ENCODE results near the gene NAA16. TPM values are rescaled to one million over a fixed set of nuclear protein-coding genes. Genes with fewer than 3 reads are reported as not detected.
"Not testable (repeated sequence)": the region's sequence is repeated elsewhere in the genome, so short reads cannot be mapped to it uniquely, and the experiment has no call there.

NAA16 gene
- polyA plus RNA-seq, 1 of the 3 experiments (the other 2 are of a cell fraction): 4.4 TPM

DNA sequence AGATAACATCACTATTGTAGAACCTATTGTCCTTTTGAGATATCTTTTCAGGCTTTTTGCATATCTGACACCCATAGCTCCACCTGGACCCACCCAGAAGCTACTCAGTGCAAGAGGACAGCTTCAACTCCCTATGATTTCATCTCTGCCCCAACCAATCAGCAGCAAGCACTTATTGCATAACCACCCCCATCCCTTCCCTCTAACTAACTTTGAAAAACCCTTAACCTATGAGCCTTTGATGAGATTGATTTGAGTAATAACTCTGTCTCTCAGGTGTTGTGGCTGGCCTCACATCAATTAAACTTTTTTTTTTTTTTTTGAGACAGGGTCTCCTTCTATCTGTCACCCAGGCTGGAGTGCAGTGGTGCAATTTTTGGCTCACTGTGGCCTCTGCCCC is 34.2 kb upstream of the NAA16 start:
- Histone ChIP-seq H3F3A (replicated peaks; ENCODE audit: insufficient read depth) (no peaks in the 10 kb centered on the region), H3K36me3 (replicated peaks in 1 of 2; ENCODE audit: control insufficient read depth in 1 of 2, insufficient read depth in 2 of 2, low read length in 1 of 2) (no peaks in the 10 kb centered on the region), H3K4me1 (ENCODE audit: control insufficient read depth in 1 of 2, insufficient read depth in 2 of 2, low read depth in 1 of 2, low read length in 1 of 2) (no peaks in the 10 kb centered on the region), H2AFZ (ENCODE audit: low read depth) (no peak overlapping the region), H4K20me1 (ENCODE audit: insufficient read depth) (no peaks in the 10 kb centered on the region), H3K9ac (no peak overlapping the region), H3K4me3 (ENCODE audit: low read depth in 2 of 2, low read length in 1 of 2) (no peak overlapping the region), H3K27ac (ENCODE audit: low read depth in 2 of 2, low read length in 1 of 2) (no peak overlapping the region), H3K9me3 (no peaks in the 10 kb centered on the region), H3K9me2 (no peaks in the 10 kb centered on the region), H3K27me3 (ENCODE audit: insufficient read depth) (no peaks in the 10 kb centered on the region), H3K4me2 (no peak overlapping the region), H3K79me2 (ENCODE audit: insufficient read depth) (no peaks in the 10 kb centered on the region)
- POLR2A ChIA-PET: no interaction called here
- TF ChIP-seq YY1 (IDR thresholded peaks at IDR 0.05; ENCODE audit: low read depth) (no peak), SMC3 (IDR thresholded peaks at IDR 0.05; ENCODE audit: low read depth, low read length) (no peak), CHD2 (IDR thresholded peaks at IDR 0.05; ENCODE audit: low read length, partially characterized antibody) (no peak), RXRA (IDR thresholded peaks at IDR 0.05; ENCODE audit: borderline replicate concordance, low read depth) (no peak), EZH2phosphoT487 (IDR thresholded peaks at IDR 0.05; ENCODE audit: borderline replicate concordance, low read depth) (no peak), TAF1 (IDR thresholded peaks at IDR 0.05; ENCODE audit: borderline replicate concordance, low read depth, low read length) (no peak), FOXM1 (IDR thresholded peaks at IDR 0.05; ENCODE audit: low read depth) (no peak), EP300 (IDR thresholded peaks at IDR 0.05; ENCODE audit: borderline replicate concordance in 1 of 2, low read depth in 1 of 2, low read length in 1 of 2) (no peak), RCOR1 (IDR thresholded peaks at IDR 0.05; ENCODE audit: low read length) (no peak), MEF2A (IDR thresholded peaks at IDR 0.05; ENCODE audit: borderline replicate concordance, low read depth) (no peak)
- TF ChIP-seq, protein P1, sequence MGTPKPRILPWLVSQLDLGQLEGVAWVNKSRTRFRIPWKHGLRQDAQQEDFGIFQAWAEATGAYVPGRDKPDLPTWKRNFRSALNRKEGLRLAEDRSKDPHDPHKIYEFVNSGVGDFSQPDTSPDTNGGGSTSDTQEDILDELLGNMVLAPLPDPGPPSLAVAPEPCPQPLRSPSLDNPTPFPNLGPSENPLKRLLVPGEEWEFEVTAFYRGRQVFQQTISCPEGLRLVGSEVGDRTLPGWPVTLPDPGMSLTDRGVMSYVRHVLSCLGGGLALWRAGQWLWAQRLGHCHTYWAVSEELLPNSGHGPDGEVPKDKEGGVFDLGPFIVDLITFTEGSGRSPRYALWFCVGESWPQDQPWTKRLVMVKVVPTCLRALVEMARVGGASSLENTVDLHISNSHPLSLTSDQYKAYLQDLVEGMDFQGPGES (IDR thresholded peaks at IDR 0.05; ENCODE audit: low read depth, low read length): no peak
- TF ChIP-seq, protein P2, sequence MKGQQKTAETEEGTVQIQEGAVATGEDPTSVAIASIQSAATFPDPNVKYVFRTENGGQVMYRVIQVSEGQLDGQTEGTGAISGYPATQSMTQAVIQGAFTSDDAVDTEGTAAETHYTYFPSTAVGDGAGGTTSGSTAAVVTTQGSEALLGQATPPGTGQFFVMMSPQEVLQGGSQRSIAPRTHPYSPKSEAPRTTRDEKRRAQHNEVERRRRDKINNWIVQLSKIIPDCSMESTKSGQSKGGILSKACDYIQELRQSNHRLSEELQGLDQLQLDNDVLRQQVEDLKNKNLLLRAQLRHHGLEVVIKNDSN (IDR thresholded peaks at IDR 0.05; ENCODE audit: borderline replicate concordance, low read depth): no peak
- TF ChIP-seq, protein P3, sequence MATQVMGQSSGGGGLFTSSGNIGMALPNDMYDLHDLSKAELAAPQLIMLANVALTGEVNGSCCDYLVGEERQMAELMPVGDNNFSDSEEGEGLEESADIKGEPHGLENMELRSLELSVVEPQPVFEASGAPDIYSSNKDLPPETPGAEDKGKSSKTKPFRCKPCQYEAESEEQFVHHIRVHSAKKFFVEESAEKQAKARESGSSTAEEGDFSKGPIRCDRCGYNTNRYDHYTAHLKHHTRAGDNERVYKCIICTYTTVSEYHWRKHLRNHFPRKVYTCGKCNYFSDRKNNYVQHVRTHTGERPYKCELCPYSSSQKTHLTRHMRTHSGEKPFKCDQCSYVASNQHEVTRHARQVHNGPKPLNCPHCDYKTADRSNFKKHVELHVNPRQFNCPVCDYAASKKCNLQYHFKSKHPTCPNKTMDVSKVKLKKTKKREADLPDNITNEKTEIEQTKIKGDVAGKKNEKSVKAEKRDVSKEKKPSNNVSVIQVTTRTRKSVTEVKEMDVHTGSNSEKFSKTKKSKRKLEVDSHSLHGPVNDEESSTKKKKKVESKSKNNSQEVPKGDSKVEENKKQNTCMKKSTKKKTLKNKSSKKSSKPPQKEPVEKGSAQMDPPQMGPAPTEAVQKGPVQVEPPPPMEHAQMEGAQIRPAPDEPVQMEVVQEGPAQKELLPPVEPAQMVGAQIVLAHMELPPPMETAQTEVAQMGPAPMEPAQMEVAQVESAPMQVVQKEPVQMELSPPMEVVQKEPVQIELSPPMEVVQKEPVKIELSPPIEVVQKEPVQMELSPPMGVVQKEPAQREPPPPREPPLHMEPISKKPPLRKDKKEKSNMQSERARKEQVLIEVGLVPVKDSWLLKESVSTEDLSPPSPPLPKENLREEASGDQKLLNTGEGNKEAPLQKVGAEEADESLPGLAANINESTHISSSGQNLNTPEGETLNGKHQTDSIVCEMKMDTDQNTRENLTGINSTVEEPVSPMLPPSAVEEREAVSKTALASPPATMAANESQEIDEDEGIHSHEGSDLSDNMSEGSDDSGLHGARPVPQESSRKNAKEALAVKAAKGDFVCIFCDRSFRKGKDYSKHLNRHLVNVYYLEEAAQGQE (IDR thresholded peaks at IDR 0.05; ENCODE audit: low read depth, low read length): no peak
- DNase-seq: no peak
- CTCF ChIA-PET: no interaction called here

DNA sequence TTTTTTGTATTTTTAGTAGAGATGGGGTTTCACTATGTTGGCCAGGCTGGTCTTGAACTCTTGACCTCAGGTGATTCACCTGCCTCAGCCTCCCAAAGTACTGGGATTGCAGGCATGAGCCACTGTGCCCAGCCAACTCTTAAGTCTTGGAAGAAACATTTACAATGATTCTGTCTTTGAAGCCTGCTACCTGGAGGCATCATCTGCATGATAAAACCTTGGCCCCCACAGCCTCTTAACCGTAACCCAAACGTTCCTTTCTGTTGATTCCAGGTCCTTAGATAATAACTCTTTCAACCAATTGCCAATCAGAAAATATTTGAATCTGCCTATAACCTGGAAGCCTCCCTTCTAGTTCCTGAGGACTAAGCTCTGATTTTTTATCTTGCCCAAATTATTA is 31.9 kb upstream of the NAA16 start:
- H3K9me2 ChIP-seq; POLR2A ChIA-PET; CTCF ChIA-PET; H3K4me2 ChIP-seq; H3K36me3 ChIP-seq (replicated peaks in 1 of 2; ENCODE audit: control insufficient read depth in 1 of 2, insufficient read depth in 2 of 2, low read length in 1 of 2); DNase-seq; H3K4me1 ChIP-seq (ENCODE audit: control insufficient read depth in 1 of 2, insufficient read depth in 2 of 2, low read depth in 1 of 2, low read length in 1 of 2); H3K4me3 ChIP-seq (ENCODE audit: low read depth in 2 of 2, low read length in 1 of 2); H3K9ac ChIP-seq; H3K79me2 ChIP-seq (ENCODE audit: insufficient read depth); H3F3A ChIP-seq (replicated peaks; ENCODE audit: insufficient read depth); H4K20me1 ChIP-seq (ENCODE audit: insufficient read depth); H3K27me3 ChIP-seq (ENCODE audit: insufficient read depth); H3K9me3 ChIP-seq; H3K27ac ChIP-seq (ENCODE audit: low read depth in 2 of 2, low read length in 1 of 2); H2AFZ ChIP-seq (ENCODE audit: low read depth): not testable (repeated sequence)
- WGBS (ENCODE audit: low lambda C conversion rate): 72% methylated on average over 2 of the region's 2 CpGs
